Calu3 (cell line): Measurements from ENCODE around the gene TRMT10C. TPM values are rescaled to one million over a fixed set of nuclear protein-coding genes. Genes with fewer than 3 reads are reported as not detected.

Experiments used
- BruUV-seq: library from RNA; stranded (reverse); fragments of 400-500 nt; replicated peaks from 2 replicates; lab custom pipeline; 2021; lab: Mats Ljungman, UMichigan
- CTCF ChIA-PET: fragments of 300-600 bp; sonication (Branson Sonifier 250); formaldehyde crosslinking; loops from one replicate; lab custom pipeline; 2022; ENCODE audit warnings: antibody characterized with exemption; lab: Charles Lee
- DNase-seq: peaks from one replicate; pipeline ENCODE4 v3.0.0; 2022
- H3K27ac Mint-ChIP-seq: one replicate; pipeline ENCODE4 v1.8.0; 2022; ENCODE audit warnings: mixed read lengths; ENCODE audit not compliant: unreplicated experiment
- H3K27me3 Mint-ChIP-seq: one replicate; pipeline ENCODE4 v1.8.0; 2022; ENCODE audit warnings: mixed read lengths; ENCODE audit not compliant: unreplicated experiment
- H3K36me3 Mint-ChIP-seq: one replicate; pipeline ENCODE4 v1.8.0; 2022; ENCODE audit warnings: mild to moderate bottlenecking, moderate library complexity, mixed read lengths; ENCODE audit not compliant: insufficient read depth, unreplicated experiment
- H3K4me1 Mint-ChIP-seq: one replicate; pipeline ENCODE4 v1.8.0; 2022; ENCODE audit warnings: mild to moderate bottlenecking, low read depth, mixed read lengths; ENCODE audit not compliant: unreplicated experiment
- H3K4me3 Mint-ChIP-seq: one replicate; pipeline ENCODE4 v1.8.0; 2022; ENCODE audit warnings: mild to moderate bottlenecking, low read depth, moderate library complexity, mixed read lengths; ENCODE audit not compliant: unreplicated experiment
- H3K9me3 Mint-ChIP-seq: one replicate; pipeline ENCODE4 v1.8.0; 2022; ENCODE audit warnings: low read depth, mixed read lengths; ENCODE audit not compliant: unreplicated experiment
- intact Hi-C: fragments of 100-400 bp; cut with micrococcal nuclease; formaldehyde crosslinking; loops from one replicate; pipeline ENCODE4 v1.10.0; 2022; ENCODE audit not compliant: unreplicated experiment
- total RNA-seq: library from RNA; stranded (reverse); gene quantifications from 2 replicates; pipeline ENCODE4 v1.2.3, GENCODE V29; 2022
- TF ChIP-seq, protein P1 (sequence below): fragments of 200-600 bp; IDR thresholded peaks from one replicate; pipeline ENCODE4 v1.8.0; 2022; ENCODE audit warnings: antibody characterized with exemption; ENCODE audit not compliant: unreplicated experiment

TRMT10C gene
- total RNA-seq, 1 experiment from 2014 or later = 29.7 TPM

DNA sequence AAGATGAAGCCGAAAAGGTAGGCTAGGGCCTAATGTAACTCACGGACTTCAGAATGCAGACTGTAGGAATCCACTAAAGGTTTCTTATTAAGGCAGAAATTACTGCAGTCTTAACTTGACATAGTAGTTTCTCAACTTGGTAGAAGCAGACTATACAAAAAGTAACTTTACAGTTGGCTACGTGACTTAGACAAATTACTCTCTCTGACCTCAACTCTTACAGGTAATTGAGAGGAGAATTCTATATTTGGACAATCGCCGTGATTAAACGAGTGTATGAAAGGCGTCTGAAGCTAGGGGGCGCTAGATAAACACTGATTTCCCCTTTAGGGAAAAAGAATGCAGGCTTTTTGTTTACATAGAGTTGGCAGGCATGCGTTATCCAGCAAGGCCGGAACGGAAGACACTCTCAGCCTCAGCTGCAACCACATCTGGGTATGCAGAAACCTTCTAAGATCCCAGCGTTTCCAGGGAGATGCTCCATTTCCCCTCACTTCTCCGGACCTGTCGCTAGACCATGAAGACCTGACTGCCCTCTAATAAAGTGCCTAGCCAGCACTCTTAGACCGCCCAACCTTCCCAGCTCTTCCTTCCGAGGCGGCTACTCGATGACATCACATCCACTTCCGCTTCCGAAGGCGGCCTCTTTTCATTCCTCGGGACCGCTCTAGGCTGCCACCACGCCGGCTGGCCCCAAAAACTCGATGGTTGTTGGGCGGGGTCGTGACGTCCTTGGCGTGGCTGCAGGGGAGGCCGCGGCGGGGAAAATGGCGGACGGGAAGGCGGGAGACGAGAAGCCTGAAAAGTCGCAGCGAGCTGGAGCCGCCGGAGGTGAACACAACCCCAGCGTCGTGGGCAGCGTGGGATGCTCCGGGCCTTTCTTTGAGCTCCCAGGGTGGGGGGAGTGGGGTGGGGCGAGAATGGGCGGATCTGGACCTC is 12.1 kb downstream of the TRMT10C start, which contains the start of gene PCNP:
Gene PCNP, plus strand, starts transcription at position 732 of the 939 bp plus-strand sequence. Its CDS starts 36 bp downstream, at position 768.
- Mint-ChIP-seq H3K9me3 (no peaks in the 10 kb centered on the region), H3K36me3 (peaks cover 33% of the 10 kb centered on the region), H3K4me3 (peak within 1 kb of the TSS; percentile 97), H3K27me3 (no peaks in the 10 kb centered on the region), H3K4me1 (peaks cover 22% of the 10 kb centered on the region), H3K27ac (peak within 1 kb of the TSS; percentile 99)
- intact Hi-C loops = loop anchor here (5.0 kb wide), 3 partner anchors 61 to 654 kb away; partner anchors contain the start of gene SENP7
- peak; percentile 98 for DNase-seq
- TSS peak; percentile 85 for BruUV-seq
- CTCF ChIA-PET = interaction anchor here (0.6 to 1.6 kb wide), 8 partner anchors 9 to 1234 kb away, joined by 3 to 9 read pairs (median 4); no protein-coding TSS in a partner anchor
- TF ChIP-seq, protein P1, sequence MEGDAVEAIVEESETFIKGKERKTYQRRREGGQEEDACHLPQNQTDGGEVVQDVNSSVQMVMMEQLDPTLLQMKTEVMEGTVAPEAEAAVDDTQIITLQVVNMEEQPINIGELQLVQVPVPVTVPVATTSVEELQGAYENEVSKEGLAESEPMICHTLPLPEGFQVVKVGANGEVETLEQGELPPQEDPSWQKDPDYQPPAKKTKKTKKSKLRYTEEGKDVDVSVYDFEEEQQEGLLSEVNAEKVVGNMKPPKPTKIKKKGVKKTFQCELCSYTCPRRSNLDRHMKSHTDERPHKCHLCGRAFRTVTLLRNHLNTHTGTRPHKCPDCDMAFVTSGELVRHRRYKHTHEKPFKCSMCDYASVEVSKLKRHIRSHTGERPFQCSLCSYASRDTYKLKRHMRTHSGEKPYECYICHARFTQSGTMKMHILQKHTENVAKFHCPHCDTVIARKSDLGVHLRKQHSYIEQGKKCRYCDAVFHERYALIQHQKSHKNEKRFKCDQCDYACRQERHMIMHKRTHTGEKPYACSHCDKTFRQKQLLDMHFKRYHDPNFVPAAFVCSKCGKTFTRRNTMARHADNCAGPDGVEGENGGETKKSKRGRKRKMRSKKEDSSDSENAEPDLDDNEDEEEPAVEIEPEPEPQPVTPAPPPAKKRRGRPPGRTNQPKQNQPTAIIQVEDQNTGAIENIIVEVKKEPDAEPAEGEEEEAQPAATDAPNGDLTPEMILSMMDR = peak; percentile 74

DNA sequence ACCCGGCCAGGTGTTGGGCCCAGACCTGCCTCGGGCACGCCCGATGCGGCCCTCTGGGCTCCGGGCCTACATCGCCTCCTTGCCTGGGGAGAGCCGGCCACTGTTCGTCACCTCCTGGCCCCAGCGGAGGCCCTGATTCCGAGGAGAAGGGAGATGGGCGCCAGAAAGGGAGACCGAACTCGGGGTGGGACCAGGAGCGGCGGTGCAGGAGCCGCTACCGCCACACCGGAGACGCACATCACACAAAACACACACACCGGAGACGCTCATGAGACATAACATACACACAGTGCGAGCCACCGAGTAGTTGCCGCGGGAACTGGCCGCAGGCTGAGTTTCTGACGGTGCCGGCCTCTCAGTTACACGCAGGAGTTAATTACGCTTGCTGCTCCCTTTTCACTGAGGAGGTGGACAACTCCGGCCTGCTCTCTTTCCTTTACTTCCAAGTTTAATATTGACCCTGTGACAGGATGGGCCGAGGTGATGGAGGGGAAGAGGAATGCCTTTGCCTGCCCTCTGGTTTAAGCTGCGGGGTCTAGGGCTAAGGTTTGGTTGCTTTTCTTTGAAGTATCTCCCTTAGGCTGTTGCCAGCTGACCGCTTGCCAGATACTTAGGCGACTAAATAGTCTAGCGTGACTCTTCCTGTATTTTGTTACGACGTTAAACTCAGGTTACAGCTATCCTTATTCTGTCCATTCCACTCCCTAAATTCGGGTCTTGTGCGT is 12.9 kb downstream of the TRMT10C start:
- peaks cover 22% of the 10 kb centered on the region for H3K4me1 Mint-ChIP-seq
- H3K27ac Mint-ChIP-seq = peak overlapping the region; percentile 99
- intact Hi-C loops = loop anchor here (5.0 kb wide), 3 partner anchors 62 to 653 kb away; partner anchors contain the start of gene SENP7
- BruUV-seq = no TSS peak
- peak overlapping the region; percentile 97 for H3K4me3 Mint-ChIP-seq
- no peaks in the 10 kb centered on the region for H3K27me3 Mint-ChIP-seq
- TF ChIP-seq, protein P1 = no peak
- no peaks in the 10 kb centered on the region for H3K9me3 Mint-ChIP-seq
- DNase-seq = no peak
- H3K36me3 Mint-ChIP-seq = peaks cover 34% of the 10 kb centered on the region
- CTCF ChIA-PET = interaction anchor here (0.6 to 1.6 kb wide), 6 partner anchors 10 to 1235 kb away, joined by 3 to 9 read pairs (median 4); no protein-coding TSS in a partner anchor

DNA sequence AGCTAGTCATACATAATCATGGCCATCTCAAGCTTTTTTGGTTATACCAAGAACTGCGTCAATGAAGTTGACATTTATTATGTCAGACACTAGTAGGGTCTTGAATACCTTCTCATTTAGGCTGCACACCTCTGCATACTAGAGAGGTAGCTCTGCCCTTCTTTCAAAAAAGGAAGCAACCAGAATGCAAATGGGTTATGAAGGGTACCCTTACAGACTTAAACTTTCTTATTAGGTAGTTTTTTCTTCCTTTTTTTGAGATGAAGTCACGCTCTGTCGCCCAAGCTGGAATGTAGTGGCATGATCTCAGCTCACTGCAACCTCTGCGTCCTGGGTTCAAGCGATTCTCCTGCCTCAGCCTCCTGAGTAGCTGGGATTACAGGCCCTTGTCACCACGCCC is 15.6 kb downstream of the TRMT10C start:
- Mint-ChIP-seq H3K9me3 (no peaks in the 10 kb centered on the region), H3K27me3 (no peaks in the 10 kb centered on the region), H3K27ac (no peak overlapping the region), H3K4me3 (no peak overlapping the region), H3K36me3 (peaks cover 40% of the 10 kb centered on the region), H3K4me1 (peaks cover 8% of the 10 kb centered on the region)
- intact Hi-C loops = no loop called here
- no TSS peak for BruUV-seq
- DNase-seq = no peak
- CTCF ChIA-PET = no interaction called here
- TF ChIP-seq, protein P1 = no peak

DNA sequence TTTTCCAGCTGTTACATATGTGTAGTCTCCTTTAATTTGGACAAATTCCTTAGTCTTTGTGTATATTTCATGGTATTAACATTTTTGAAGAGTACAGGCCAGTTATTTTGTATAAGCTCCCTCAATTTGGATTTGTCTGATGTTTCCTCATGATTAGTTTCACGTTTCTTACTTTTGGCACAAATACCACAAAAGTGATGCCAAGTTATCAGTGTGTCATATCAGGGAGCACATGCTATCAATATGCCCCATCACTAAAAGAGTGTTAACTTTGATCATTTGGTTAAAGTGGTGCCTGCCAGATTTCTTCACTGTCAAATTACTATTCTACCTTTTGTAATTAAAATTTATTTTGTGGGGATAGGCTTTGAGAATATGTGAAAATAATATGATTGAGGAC is 26.9 kb downstream of the TRMT10C start:
- TF ChIP-seq, protein P1 = no peak
- Mint-ChIP-seq H3K27me3 (no peaks in the 10 kb centered on the region), H3K9me3 (no peaks in the 10 kb centered on the region), H3K4me1 (no peaks in the 10 kb centered on the region), H3K4me3 (no peak overlapping the region), H3K36me3 (peaks cover 32% of the 10 kb centered on the region), H3K27ac (no peak overlapping the region)
- no peak for DNase-seq
- no TSS peak for BruUV-seq
- CTCF ChIA-PET = no interaction called here
- intact Hi-C loops = no loop called here
